GM12878 (cell line): Measurements from ENCODE around the gene PCNP. TPM values are rescaled to one million over a fixed set of nuclear protein-coding genes. Genes with fewer than 3 reads are reported as not detected.

ENCODE experiments used
- ATAC-seq: fragments of 200-7000 bp; cut with Tn5 transposase; 3 replicates; pipeline ENCODE4 v1.9.1; 2020; ENCODE audit warnings: mild to moderate bottlenecking, moderate library complexity
- BruUV-seq: library from RNA; stranded (reverse); fragments of 400-500 nt; replicated peaks from 2 replicates; lab custom pipeline; 2021; lab: Mats Ljungman, UMichigan
- CTCF ChIA-PET: fragments of 300-600 bp; sonication (Branson Sonifier 250); formaldehyde crosslinking; extraction: SDS; loops from one replicate; lab custom pipeline; 2021; ENCODE audit warnings: inconsistent platforms; lab: Yijun Ruan, JAX
- POLR2A ChIA-PET: fragments of 350-600 bp; formaldehyde crosslinking; extraction: SDS; loops from one replicate; lab custom pipeline; 2021; ENCODE audit warnings: inconsistent platforms; lab: Charles Lee
- RAD21 ChIA-PET: fragments of 300-600 bp; sonication (Branson Sonifier 250); formaldehyde crosslinking; loops from one replicate; lab custom pipeline; 2023; ENCODE audit warnings: antibody characterized with exemption; ENCODE audit not compliant: unreplicated experiment; lab: Charles Lee
- SMC1A ChIA-PET: fragments of 300-600 bp; sonication (Branson Sonifier 250); formaldehyde crosslinking; loops from one replicate; lab custom pipeline; 2023; ENCODE audit not compliant: unreplicated experiment, uncharacterized antibody; lab: Charles Lee
- DNase-seq: peaks from one replicate; pipeline ENCODE4 v3.0.0-alpha.2; 2011; ENCODE audit warnings: low read depth, low spot score
- FAIRE-seq: peaks from 3 replicates; lab custom pipeline; 2011; peaks lifted over from hg19 to GRCh38; lab: Jason Lieb, UNC
- H2AFZ ChIP-seq: 2 replicates; pipeline ENCODE4 v1.6.0; 2011; ENCODE audit warnings: low read depth, low read length, control low read depth; ENCODE audit not compliant: control insufficient read depth
- H3K27ac ChIP-seq: 2 replicates; pipeline ENCODE4 v1.5.1; 2011; ENCODE audit warnings: control low read depth; ENCODE audit not compliant: control insufficient read depth, insufficient read depth
- H3K27me3 ChIP-seq, 2 experiments: replicated peaks in 1 of 2; 2 replicates each; pipeline versions ENCODE4 v1.6.0 to v1.6.1; 2011; ENCODE audit warnings: low read length in 1 of 2; ENCODE audit not compliant: control insufficient read depth in 2 of 2, insufficient read depth in 2 of 2
- H3K36me3 ChIP-seq, 2 experiments: 2 replicates each; pipeline ENCODE4 v1.5.1; 2011; ENCODE audit warnings: low read length in 1 of 2; ENCODE audit not compliant: control insufficient read depth in 2 of 2, insufficient read depth in 2 of 2
- H3K4me1 ChIP-seq: 2 replicates; pipeline ENCODE4 v1.6.1; 2011; ENCODE audit warnings: mild to moderate bottlenecking, low read length, moderate library complexity, mixed read lengths; ENCODE audit not compliant: control insufficient read depth, insufficient read depth
- H3K4me2 ChIP-seq: 2 replicates; pipeline ENCODE4 v1.6.0; 2011; ENCODE audit warnings: control low read depth; ENCODE audit not compliant: control insufficient read depth, insufficient read depth
- H3K4me3 ChIP-seq: fragments of 200-600 bp; sonication (generic); 2 replicates; pipeline ENCODE4 v1.5.1; 2016
- H3K79me2 ChIP-seq: 2 replicates; pipeline ENCODE4 v1.6.0; 2011; ENCODE audit warnings: low read length; ENCODE audit not compliant: control insufficient read depth, insufficient read depth
- H3K9ac ChIP-seq: 2 replicates; pipeline ENCODE4 v1.8.0; 2011; ENCODE audit warnings: low read length, control low read depth, mixed read lengths; ENCODE audit not compliant: control insufficient read depth, insufficient read depth
- H3K9me3 ChIP-seq: replicated peaks from 3 replicates; pipeline ENCODE4 v1.5.1; 2011; ENCODE audit warnings: mild to moderate bottlenecking, low read length; ENCODE audit not compliant: control insufficient read depth, insufficient read depth
- H4K20me1 ChIP-seq: 2 replicates; pipeline ENCODE4 v1.6.0; 2011; ENCODE audit not compliant: control insufficient read depth, insufficient read depth
- ATF7 ChIP-seq: fragments of 450-650 bp; IDR thresholded peaks from 2 replicates; pipeline ENCODE4 v1.6.1; 2016; ENCODE audit warnings: low read depth, mild to moderate bottlenecking
- FOS ChIP-seq: IDR thresholded peaks from 3 replicates; pipeline ENCODE4 v1.6.1; 2011; ENCODE audit warnings: borderline replicate concordance; ENCODE audit not compliant: insufficient read length; ENCODE audit errors: extremely low read depth
- KAT2A ChIP-seq: conservative IDR thresholded peaks from 2 replicates; pipeline ENCODE4 v1.6.1; 2011; ENCODE audit warnings: low read depth, low read length; ENCODE audit not compliant: control insufficient read depth
- LARP7 ChIP-seq: fragments of 450-650 bp; IDR thresholded peaks from 2 replicates; pipeline ENCODE4 v1.6.1; 2017; ENCODE audit warnings: mild to moderate bottlenecking
- NR2C1 ChIP-seq: fragments of 450-650 bp; IDR thresholded peaks from 2 replicates; pipeline ENCODE4 v1.6.1; 2017; ENCODE audit warnings: antibody characterized with exemption, mild to moderate bottlenecking, moderate library complexity
- NR2C2 ChIP-seq: IDR thresholded peaks from 2 replicates; pipeline ENCODE4 v1.6.1; 2011; ENCODE audit warnings: borderline replicate concordance, low read depth; ENCODE audit not compliant: control insufficient read depth, insufficient read length
- POU2F2 ChIP-seq: IDR thresholded peaks from 3 replicates; pipeline ENCODE4 v1.6.1; 2011; ENCODE audit warnings: low read depth, mild to moderate bottlenecking, low read length, borderline replicate concordance
- SMAD1 ChIP-seq: fragments of 450-650 bp; IDR thresholded peaks from 2 replicates; pipeline ENCODE4 v1.6.1; 2018; ENCODE audit warnings: mild to moderate bottlenecking, low read depth; ENCODE audit not compliant: partially characterized antibody
- SUZ12 ChIP-seq: fragments of 200-600 bp; sonication (generic); IDR thresholded peaks from one replicate; pipeline ENCODE4 v1.6.1; 2018; ENCODE audit warnings: antibody characterized with exemption, mild to moderate bottlenecking; ENCODE audit not compliant: unreplicated experiment
- ZBED1 ChIP-seq: IDR thresholded peaks from 2 replicates; pipeline ENCODE4 v1.6.1; 2016; ENCODE audit warnings: borderline replicate concordance
- ZBTB4 ChIP-seq: fragments of 450-650 bp; formaldehyde crosslinking; IDR thresholded peaks from 2 replicates; pipeline ENCODE4 v1.4.0; 2022; ENCODE audit warnings: mild to moderate bottlenecking, moderate library complexity
- WGBS: methylation state at CpG from one replicate; pipeline ENCODE4 v1.1.6; 2016; ENCODE audit warnings: low lambda C conversion rate; ENCODE audit not compliant: insufficient replicate concordance, insufficient coverage; ENCODE audit errors: missing lambda C conversion rate; 5-methylcytosine and 5-hydroxymethylcytosine counted together
- in situ Hi-C: fragments of 300-500 bp; cut with MboI; formaldehyde crosslinking; loops from 9 replicates; pipeline ENCODE4 v1.14.3; 2018; ENCODE audit warnings: mixed read lengths
- intact Hi-C: fragments of 100-400 bp; cut with micrococcal nuclease; formaldehyde crosslinking; loops from one replicate; pipeline ENCODE4 v1.14.2; 2022; ENCODE audit not compliant: unreplicated experiment
- polyA plus RNA-seq, 11 experiments: library from polyadenylated mRNA; depleted of rRNA in 4 of 11; unstranded in 6 of 11; stranded (reverse) in 5 of 11; fragments of >200 nt; fragmentation: Nextera tagmentation in 4 of 11; fragmentation: Illumina TruSeq in 1 of 11; extraction: Ambion mirVana in 4 of 11; extraction: Trizol in 1 of 11; gene quantifications; 1 replicate in 1 of 11; 2 replicates in 10 of 11; pipeline versions ENCODE4 v1.2.1 to v1.2.3, GENCODE V29; 2011 to 2016; ENCODE audit warnings: inconsistent platforms in 2 of 11, missing spikeins in 2 of 11, low read depth in 1 of 11
- total RNA-seq, 4 experiments: library from RNA; depleted of rRNA in 3 of 4; stranded (reverse); fragments of >200 nt in 3 of 4; fragmentation: Illumina TruSeq in 1 of 4; extraction: Trizol in 1 of 4; gene quantifications; 2 replicates each; pipeline versions ENCODE4 v1.2.1 to v1.2.3, GENCODE V29; 2013 to 2021

Gene PCNP
- total and polyA plus RNA-seq, 10 of the 15 experiments (the other 5 are each of a cell fraction or from before 2014, with no cell fraction given): 49.8 to 179 (median 109) TPM

DNA sequence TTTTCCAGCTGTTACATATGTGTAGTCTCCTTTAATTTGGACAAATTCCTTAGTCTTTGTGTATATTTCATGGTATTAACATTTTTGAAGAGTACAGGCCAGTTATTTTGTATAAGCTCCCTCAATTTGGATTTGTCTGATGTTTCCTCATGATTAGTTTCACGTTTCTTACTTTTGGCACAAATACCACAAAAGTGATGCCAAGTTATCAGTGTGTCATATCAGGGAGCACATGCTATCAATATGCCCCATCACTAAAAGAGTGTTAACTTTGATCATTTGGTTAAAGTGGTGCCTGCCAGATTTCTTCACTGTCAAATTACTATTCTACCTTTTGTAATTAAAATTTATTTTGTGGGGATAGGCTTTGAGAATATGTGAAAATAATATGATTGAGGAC lies 14.6 kb downstream of the PCNP start:
- ATAC-seq: no peak
- Histone ChIP-seq H3K79me2 (no peaks in the 10 kb centered on the region; the same call in none of the 2 replicates), H3K27me3 (no peaks in the 10 kb centered on the region), H3K9ac (no peak overlapping the region), H4K20me1 (no peaks in the 10 kb centered on the region), H3K4me3 (no peak overlapping the region), H3K4me2 (no peak overlapping the region), H3K36me3 (peaks cover 0 to 10% of the 10 kb centered on the region in 2 experiments; a peak in 1 of 4 replicates), H2AFZ (no peak overlapping the region), H3K9me3 (no peaks in the 10 kb centered on the region), H3K27ac (no peak overlapping the region), H3K4me1 (no peaks in the 10 kb centered on the region)
- BruUV-seq: no TSS peak
- no peak for TF ChIP-seq ZBED1
- TF ChIP-seq ATF7: no peak
- no peak for TF ChIP-seq NR2C1
- no peak for TF ChIP-seq ZBTB4 (CRISPR knock-in tag)
- no peak for TF ChIP-seq SMAD1
- TF ChIP-seq NR2C2: no peak
- no peak for TF ChIP-seq LARP7
- no peak for TF ChIP-seq KAT2A
- TF ChIP-seq SUZ12: no peak
- no peak for TF ChIP-seq FOS
- no peak for TF ChIP-seq POU2F2
- in situ Hi-C loops: no loop called here
- intact Hi-C loops: no loop called here
- SMC1A ChIA-PET: interaction anchor here (0.6 to 2.2 kb wide), 3 partner anchors 8 to 120 kb away, joined by 3 to 11 read pairs (median 3); no protein-coding TSS in a partner anchor
- RAD21 ChIA-PET: interaction anchor here (2.0 kb wide), 1 partner anchor 14 kb away, joined by 5 read pairs; the partner anchor contains the start of gene PCNP
- POLR2A ChIA-PET: interaction anchor here (0.7 kb wide), 1 partner anchor 134 kb away, joined by 3 read pairs; no protein-coding TSS in a partner anchor
- DNase-seq: no peak
- CTCF ChIA-PET: interaction anchor here (1.3 kb wide), 1 partner anchor 15 kb away, joined by 4 read pairs; the partner anchor contains the start of gene PCNP
- 0% methylated on average over 1 of the region's 1 CpG for WGBS
- FAIRE-seq: no peak
